ENCODE results near the gene PCCA. TPM values are rescaled to one million over a fixed set of nuclear protein-coding genes. Genes with fewer than 3 reads are reported as not detected.

Gene PCCA
- total and polyA plus RNA-seq, 2 donors (not counting 1 experiment from before 2014, with no cell fraction given): 11.2 to 73.0 TPM

DNA sequence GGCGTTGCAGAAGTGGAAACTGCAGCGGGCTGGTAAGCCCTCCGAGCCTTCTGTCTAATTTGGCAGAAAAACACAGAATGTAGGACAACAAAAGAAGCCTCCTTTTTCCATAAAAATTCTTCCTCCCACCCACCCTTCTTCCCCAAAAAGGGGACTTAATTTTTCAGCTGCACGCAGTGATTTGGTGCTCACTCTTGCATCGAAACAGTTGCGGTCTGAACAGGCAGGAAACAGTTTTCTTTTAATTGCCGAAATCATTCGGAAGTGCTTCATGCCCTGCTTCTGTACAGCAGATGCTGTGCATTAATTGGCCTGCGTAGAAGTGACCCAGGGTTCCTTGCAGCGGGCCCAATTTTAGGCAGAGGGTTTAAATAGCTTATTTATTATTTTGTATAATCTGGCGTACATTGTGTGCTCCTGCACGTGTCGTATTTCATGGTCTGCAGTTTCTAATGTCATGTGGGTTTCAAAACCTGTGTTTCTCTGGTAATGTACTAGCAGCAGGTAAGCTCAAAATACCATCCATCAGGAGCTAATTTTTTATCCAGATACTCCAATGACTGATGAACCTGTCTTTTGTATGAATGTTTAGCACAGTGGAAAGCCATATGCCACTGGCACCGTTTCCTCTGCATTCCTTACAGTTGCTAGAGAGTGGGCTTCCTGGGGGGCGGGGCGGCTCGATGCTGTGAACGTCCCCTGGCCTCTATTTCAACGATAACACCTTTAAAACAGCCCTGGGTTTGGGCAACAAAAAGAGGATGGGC lies 433.1 kb downstream of the PCCA start:
- Histone ChIP-seq H3K79me2 (ENCODE audit: control insufficient read depth, insufficient read depth, low read length) (no peaks in the 10 kb centered on the region), H2AFZ (ENCODE audit: low read length) (no peak overlapping the region)
- no peak for DNase-seq (ENCODE audit: low read depth in 2 of 2)

DNA sequence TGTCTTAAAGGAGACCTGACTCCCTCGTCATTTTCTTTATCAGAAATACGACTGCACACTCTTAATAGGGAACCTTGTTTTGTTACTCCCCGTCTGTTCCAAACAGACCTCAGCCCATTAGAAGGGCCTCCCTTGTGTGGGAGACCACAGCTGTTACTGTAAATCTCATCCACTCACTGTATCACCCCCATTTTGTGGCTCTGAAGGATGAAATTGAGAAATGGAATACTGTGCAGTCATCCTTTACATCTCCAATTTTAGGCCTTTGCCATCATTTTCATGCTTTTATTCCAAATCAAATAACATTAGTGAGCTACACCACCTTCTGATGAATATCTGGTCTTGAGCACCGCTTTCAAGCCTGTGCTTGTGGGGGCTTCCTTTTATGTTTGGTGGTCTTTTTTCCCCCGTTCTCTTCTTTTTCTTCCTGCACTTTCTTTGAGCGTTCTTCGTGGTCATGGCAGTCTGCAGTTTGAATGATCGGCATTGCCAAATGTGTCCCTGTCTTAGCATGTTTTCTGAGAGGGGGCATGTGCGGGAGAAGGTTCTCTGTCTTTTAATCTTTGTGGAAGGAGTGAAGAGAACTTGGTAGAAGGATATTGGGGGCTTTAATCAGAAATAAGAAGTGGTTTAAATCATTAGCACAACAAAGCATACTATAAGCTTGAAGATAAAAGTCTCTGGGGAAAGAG lies 433.9 kb downstream of the PCCA start:
- Histone ChIP-seq H3K9me3 (ENCODE audit: control insufficient read depth, insufficient read depth, low read depth, low read length) (no peaks in the 10 kb centered on the region), H3K4me1 (ENCODE audit: control insufficient read depth, extremely low read depth, insufficient read depth, low read length) (no peaks in the 10 kb centered on the region), H4K20me1 (ENCODE audit: control insufficient read depth, extremely low read depth, insufficient read depth, low read length) (no peaks in the 10 kb centered on the region), H3K27ac (ENCODE audit: insufficient read depth, low read length) (no peak overlapping the region), H3K36me3 (ENCODE audit: control insufficient read depth, insufficient read depth, low read length) (peaks cover 1% of the 10 kb centered on the region), H2AFZ (ENCODE audit: low read length) (no peak overlapping the region), H3K4me3 (replicated peaks in 1 of 4; ENCODE audit: control extremely low read depth in 1 of 4, insufficient read depth in 1 of 4, low read depth in 3 of 4, low read length in 4 of 4) (no peak overlapping the region), H3K9ac (ENCODE audit: insufficient read depth, low read length) (no peak overlapping the region), H3K4me2 (ENCODE audit: extremely low read depth, insufficient read depth, low read length) (no peak overlapping the region), H3K27me3 (ENCODE audit: control insufficient read depth, insufficient read depth, low read length) (no peaks in the 10 kb centered on the region), H3K79me2 (ENCODE audit: control insufficient read depth, insufficient read depth, low read length) (no peaks in the 10 kb centered on the region)
- no peak for DNase-seq (ENCODE audit: low read depth in 2 of 2)
- TF ChIP-seq, protein P1, sequence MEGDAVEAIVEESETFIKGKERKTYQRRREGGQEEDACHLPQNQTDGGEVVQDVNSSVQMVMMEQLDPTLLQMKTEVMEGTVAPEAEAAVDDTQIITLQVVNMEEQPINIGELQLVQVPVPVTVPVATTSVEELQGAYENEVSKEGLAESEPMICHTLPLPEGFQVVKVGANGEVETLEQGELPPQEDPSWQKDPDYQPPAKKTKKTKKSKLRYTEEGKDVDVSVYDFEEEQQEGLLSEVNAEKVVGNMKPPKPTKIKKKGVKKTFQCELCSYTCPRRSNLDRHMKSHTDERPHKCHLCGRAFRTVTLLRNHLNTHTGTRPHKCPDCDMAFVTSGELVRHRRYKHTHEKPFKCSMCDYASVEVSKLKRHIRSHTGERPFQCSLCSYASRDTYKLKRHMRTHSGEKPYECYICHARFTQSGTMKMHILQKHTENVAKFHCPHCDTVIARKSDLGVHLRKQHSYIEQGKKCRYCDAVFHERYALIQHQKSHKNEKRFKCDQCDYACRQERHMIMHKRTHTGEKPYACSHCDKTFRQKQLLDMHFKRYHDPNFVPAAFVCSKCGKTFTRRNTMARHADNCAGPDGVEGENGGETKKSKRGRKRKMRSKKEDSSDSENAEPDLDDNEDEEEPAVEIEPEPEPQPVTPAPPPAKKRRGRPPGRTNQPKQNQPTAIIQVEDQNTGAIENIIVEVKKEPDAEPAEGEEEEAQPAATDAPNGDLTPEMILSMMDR (conservative IDR thresholded peaks at IDR 0.05 in 1 of 2, IDR thresholded peaks at IDR 0.05 in 1 of 2; ENCODE audit: low read depth in 1 of 2, low read length in 2 of 2): no peak
- no peak for TF ChIP-seq EZH2 (IDR thresholded peaks at IDR 0.05; ENCODE audit: low read length, missing control alignments)

More for the DNA sequence above, 433.1 kb downstream of the PCCA start:
- Histone ChIP-seq H3K4me1 (ENCODE audit: control insufficient read depth, extremely low read depth, insufficient read depth, low read length) (no peaks in the 10 kb centered on the region), H3K36me3 (ENCODE audit: control insufficient read depth, insufficient read depth, low read length) (peaks cover 1% of the 10 kb centered on the region), H4K20me1 (ENCODE audit: control insufficient read depth, extremely low read depth, insufficient read depth, low read length) (no peaks in the 10 kb centered on the region), H3K9ac (ENCODE audit: insufficient read depth, low read length) (no peak overlapping the region), H3K27ac (ENCODE audit: insufficient read depth, low read length) (no peak overlapping the region), H3K27me3 (ENCODE audit: control insufficient read depth, insufficient read depth, low read length) (no peaks in the 10 kb centered on the region), H3K4me2 (ENCODE audit: extremely low read depth, insufficient read depth, low read length) (no peak overlapping the region), H3K9me3 (ENCODE audit: control insufficient read depth, insufficient read depth, low read depth, low read length) (no peaks in the 10 kb centered on the region), H3K4me3 (replicated peaks in 1 of 4; ENCODE audit: control extremely low read depth in 1 of 4, insufficient read depth in 1 of 4, low read depth in 3 of 4, low read length in 4 of 4) (no peak overlapping the region)
- TF ChIP-seq, protein P1 (conservative IDR thresholded peaks at IDR 0.05 in 1 of 2, IDR thresholded peaks at IDR 0.05 in 1 of 2; ENCODE audit: low read depth in 1 of 2, low read length in 2 of 2): no peak
- TF ChIP-seq EZH2 (IDR thresholded peaks at IDR 0.05; ENCODE audit: low read length, missing control alignments): no peak

DNA sequence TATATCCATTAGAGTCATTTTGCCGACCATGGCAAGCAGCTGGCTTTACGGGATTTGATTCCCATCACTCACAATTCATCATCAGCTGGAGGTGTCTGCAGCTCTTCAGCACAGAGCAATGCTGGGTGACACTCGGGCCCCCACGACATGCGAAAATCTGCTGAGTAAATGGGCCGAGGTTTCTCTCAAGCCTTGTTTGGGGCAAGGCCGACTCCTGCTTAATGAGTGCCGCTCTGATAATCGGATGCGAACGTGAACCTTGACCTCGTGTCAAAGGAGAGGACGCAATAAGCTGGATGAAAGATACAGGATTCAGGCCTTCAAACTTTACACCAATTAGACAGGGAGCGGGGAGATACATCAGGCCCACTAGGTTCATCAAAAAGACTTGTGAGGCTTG lies 434.5 kb downstream of the PCCA start:
- DNase-seq (ENCODE audit: low read depth in 2 of 2): no peak
- H3K4me2 ChIP-seq (ENCODE audit: extremely low read depth, insufficient read depth, low read length): no peak overlapping the region
- H3K9ac ChIP-seq (ENCODE audit: insufficient read depth, low read length): no peak overlapping the region
- H3K27ac ChIP-seq (ENCODE audit: insufficient read depth, low read length): no peak overlapping the region
- H3K79me2 ChIP-seq (ENCODE audit: control insufficient read depth, insufficient read depth, low read length): no peaks in the 10 kb centered on the region
- TF ChIP-seq EZH2 (IDR thresholded peaks at IDR 0.05; ENCODE audit: low read length, missing control alignments): no peak
- TF ChIP-seq, protein P1 (conservative IDR thresholded peaks at IDR 0.05 in 1 of 2, IDR thresholded peaks at IDR 0.05 in 1 of 2; ENCODE audit: low read depth in 1 of 2, low read length in 2 of 2): no peak
- no peak overlapping the region for H2AFZ ChIP-seq (ENCODE audit: low read length)
- H3K27me3 ChIP-seq (ENCODE audit: control insufficient read depth, insufficient read depth, low read length): no peaks in the 10 kb centered on the region
- no peaks in the 10 kb centered on the region for H4K20me1 ChIP-seq (ENCODE audit: control insufficient read depth, extremely low read depth, insufficient read depth, low read length)
- peaks cover 1% of the 10 kb centered on the region for H3K36me3 ChIP-seq (ENCODE audit: control insufficient read depth, insufficient read depth, low read length)
- H3K4me3 ChIP-seq (replicated peaks in 1 of 4; ENCODE audit: control extremely low read depth in 1 of 4, insufficient read depth in 1 of 4, low read depth in 3 of 4, low read length in 4 of 4): no peak overlapping the region
- H3K4me1 ChIP-seq (ENCODE audit: control insufficient read depth, extremely low read depth, insufficient read depth, low read length): no peaks in the 10 kb centered on the region
- H3K9me3 ChIP-seq (ENCODE audit: control insufficient read depth, insufficient read depth, low read depth, low read length): no peaks in the 10 kb centered on the region
